Measurements from ENCODE around the gene TTC23.

DNA sequence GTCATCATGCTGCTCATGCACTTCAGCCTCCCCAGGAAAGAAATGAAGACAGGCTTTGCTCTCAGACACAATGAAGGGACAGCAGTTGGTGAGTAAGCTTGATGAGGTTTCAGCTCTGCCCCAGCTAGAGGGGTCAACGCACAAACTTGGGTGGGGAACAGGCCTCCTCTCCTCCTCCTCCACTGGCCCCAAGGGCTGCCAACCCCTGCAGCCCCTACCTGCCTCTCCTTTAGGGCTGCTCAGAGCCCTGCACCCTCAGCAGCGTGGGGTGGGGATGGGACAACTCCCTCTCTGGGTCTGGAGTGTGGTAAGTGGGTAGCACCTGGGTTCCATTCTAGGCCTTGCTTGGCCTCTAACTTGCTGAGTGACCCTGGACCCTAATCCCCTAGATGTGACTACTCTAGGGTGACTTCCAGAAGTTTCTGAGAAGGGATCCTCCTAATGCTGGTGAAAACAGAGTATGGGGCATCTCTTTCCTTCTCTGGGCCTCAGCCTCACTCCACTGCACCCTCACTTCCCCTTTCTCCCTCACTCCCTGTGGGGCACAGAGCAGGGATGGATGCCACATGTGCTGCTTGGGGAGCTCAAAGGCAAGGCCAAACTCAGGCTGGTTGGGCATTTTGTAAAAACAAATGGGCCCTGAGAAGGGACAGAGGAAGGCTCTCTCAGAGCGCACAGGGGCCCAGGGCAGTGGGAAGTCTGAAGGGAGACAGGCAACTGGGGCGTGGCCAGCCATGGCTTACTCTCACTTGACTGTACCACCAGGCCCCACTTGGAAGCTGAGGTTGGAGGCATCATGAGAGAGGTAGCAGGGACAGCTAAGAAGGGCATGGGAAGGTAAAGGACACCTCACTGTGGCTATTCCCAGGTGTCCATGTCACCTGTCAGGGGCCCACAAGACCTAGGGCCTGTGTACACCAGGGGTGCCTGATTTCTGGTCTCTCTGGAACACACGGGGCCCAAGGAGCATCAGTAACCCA is 80.5 kb downstream of the TTC23 start:
- no peak for TF ChIP-seq CTCF (IDR thresholded peaks at IDR 0.05)
- no peak for TF ChIP-seq IRF1 (CRISPR knock-in tag; IDR thresholded peaks at IDR 0.05)
- no peak for TF ChIP-seq TP53 (CRISPR knock-in tag; IDR thresholded peaks at IDR 0.05)
- TF ChIP-seq SMAD3 (CRISPR knock-in tag; IDR thresholded peaks at IDR 0.05; ENCODE audit: borderline replicate concordance) = no peak
- TF ChIP-seq USF2 (CRISPR knock-in tag; IDR thresholded peaks at IDR 0.05) = no peak
- TF ChIP-seq TEAD4 (CRISPR knock-in tag; IDR thresholded peaks at IDR 0.05) = no peak
- no peak for TF ChIP-seq ETV6 (CRISPR knock-in tag; IDR thresholded peaks at IDR 0.05)
- TF ChIP-seq SP1 (CRISPR knock-in tag; conservative IDR thresholded peaks at IDR 0.05) = no peak
- TF ChIP-seq, protein P1, sequence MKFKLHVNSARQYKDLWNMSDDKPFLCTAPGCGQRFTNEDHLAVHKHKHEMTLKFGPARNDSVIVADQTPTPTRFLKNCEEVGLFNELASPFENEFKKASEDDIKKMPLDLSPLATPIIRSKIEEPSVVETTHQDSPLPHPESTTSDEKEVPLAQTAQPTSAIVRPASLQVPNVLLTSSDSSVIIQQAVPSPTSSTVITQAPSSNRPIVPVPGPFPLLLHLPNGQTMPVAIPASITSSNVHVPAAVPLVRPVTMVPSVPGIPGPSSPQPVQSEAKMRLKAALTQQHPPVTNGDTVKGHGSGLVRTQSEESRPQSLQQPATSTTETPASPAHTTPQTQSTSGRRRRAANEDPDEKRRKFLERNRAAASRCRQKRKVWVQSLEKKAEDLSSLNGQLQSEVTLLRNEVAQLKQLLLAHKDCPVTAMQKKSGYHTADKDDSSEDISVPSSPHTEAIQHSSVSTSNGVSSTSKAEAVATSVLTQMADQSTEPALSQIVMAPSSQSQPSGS (CRISPR knock-in tag; IDR thresholded peaks at IDR 0.05; ENCODE audit: borderline replicate concordance, low read depth) = no peak
- no peak for TF ChIP-seq CREM (CRISPR knock-in tag; IDR thresholded peaks at IDR 0.05)
- no peak for TF ChIP-seq ZNF263 (CRISPR knock-in tag; IDR thresholded peaks at IDR 0.05; ENCODE audit: low read depth)

Data from WTC11 (cell line).